EH (cell line): ENCODE measurements around the gene BRIP1.
"Not testable (repeated sequence)": the region's sequence is repeated elsewhere in the genome, so short reads cannot be mapped to it uniquely, and the experiment has no call there.

ENCODE experiments used
- DNase-seq: peaks from one replicate; pipeline ENCODE4 v3.0.0-alpha.2; 2015; ENCODE audit warnings: low read depth

Gene BRIP1

GRCh38 chr17:61699032-61699431, 164.3 kb downstream of the BRIP1 start:
- no peak for DNase-seq

GRCh38 chr17:61698244-61698643, 165.1 kb downstream of the BRIP1 start:
- DNase-seq, result no peak

GRCh38 chr17:61695779-61696337, 167.5 kb downstream of the BRIP1 start:
- DNase-seq, result no peak

GRCh38 chr17:61694095-61694494, 169.2 kb downstream of the BRIP1 start:
- peak; percentile 15 for DNase-seq

- peak; percentile 59 for DNase-seq
Observed at GRCh38 chr17:61689610-61690180, 173.6 kb downstream of the BRIP1 start.

GRCh38 chr17:61687769-61688168, 175.6 kb downstream of the BRIP1 start:
- DNase-seq, result no peak

- DNase-seq, result no peak
Observed at GRCh38 chr17:61686113-61686512, 177.2 kb downstream of the BRIP1 start.

- DNase-seq, result no peak
Observed at GRCh38 chr17:61684818-61685217, 178.5 kb downstream of the BRIP1 start.

- no peak for DNase-seq
Observed at GRCh38 chr17:61684172-61684571, 179.2 kb downstream of the BRIP1 start.

GRCh38 chr17:61683466-61683865, 179.9 kb downstream of the BRIP1 start:
- DNase-seq, result no peak

GRCh38 chr17:61680921-61681320, 182.4 kb downstream of the BRIP1 start:
- no peak for DNase-seq

GRCh38 chr17:61678339-61678738, 185.0 kb downstream of the BRIP1 start:
- no peak for DNase-seq

- DNase-seq, result not testable (repeated sequence)
Observed at GRCh38 chr17:61677150-61677811, 186.0 kb downstream of the BRIP1 start.

- DNase-seq, result not testable (repeated sequence)
Observed at GRCh38 chr17:61676522-61676921, 186.8 kb downstream of the BRIP1 start.

GRCh38 chr17:61674609-61675008, 188.7 kb downstream of the BRIP1 start:
- DNase-seq, result not testable (repeated sequence)

- DNase-seq, result not testable (repeated sequence)
Observed at GRCh38 chr17:61673019-61673897, 190.1 kb downstream of the BRIP1 start.

GRCh38 chr17:61672140-61672539, 191.2 kb downstream of the BRIP1 start:
- no peak for DNase-seq

- DNase-seq, result no peak
Observed at GRCh38 chr17:61670691-61671090, 192.6 kb downstream of the BRIP1 start.

- no peak for DNase-seq
Observed at GRCh38 chr17:61669522-61669921, 193.8 kb downstream of the BRIP1 start.

- DNase-seq, result no peak
Observed at GRCh38 chr17:61668486-61668885, 194.8 kb downstream of the BRIP1 start.

- not testable (repeated sequence) for DNase-seq
Observed at GRCh38 chr17:61666406-61667088, 196.8 kb downstream of the BRIP1 start.

GRCh38 chr17:61663310-61663709, 200.0 kb downstream of the BRIP1 start:
- DNase-seq, result no peak
